ENCODE data around the gene LIFR.
"Not testable (repeated sequence)": the region's sequence is repeated elsewhere in the genome, so short reads cannot be mapped to it uniquely, and the experiment has no call there.

The LIFR gene

DNA sequence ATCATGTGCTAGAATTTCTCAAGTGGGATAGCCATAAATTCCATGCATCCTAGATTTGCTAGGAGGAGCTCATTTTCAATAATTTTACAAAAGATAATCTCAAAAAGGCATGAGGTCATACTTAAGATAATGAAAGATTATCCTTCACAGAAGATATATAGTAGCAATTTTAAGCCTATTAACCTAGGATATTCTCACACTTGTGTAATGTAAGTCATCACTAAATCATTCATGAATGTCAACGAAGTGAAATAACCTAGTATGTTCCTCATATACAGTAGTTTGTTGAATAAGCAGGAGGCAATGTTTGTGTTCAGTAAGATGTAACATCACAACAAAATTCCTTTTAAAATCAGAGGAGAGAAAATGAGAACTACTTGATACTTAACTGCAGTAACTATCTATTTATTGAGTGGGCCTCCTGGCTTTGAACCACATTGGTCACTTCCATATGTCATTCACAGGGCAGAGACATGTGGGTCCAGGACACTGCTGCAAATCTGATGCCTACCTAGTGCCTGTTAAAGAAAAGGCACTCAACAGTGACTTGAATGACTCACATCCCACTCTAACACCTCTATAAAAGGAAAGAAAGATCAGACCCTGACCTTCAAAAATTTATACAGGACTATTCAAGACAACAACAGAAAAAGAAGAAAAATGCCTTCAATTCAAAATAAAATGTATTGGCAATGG is 8.2 kb downstream of the LIFR start:
- no peak for DNase-seq

DNA sequence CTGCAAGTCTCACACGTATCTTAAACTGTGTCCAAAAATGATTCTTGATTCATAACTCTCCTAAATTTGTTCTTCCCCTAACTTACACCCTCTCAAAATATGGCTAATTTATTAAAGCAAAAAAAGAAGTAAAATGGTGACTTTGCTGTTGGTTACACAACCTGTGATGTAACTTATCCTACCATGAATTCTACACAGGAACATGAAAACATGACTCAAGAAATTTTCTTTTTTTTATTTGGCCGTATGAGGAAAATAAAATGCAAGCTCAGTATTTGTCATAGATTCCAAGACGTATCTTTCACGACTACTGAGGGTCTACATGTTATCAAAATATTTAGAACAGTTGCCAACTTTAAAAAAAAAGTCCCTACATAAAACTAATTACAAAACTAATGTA is 9.2 kb downstream of the LIFR start:
- DNase-seq: no peak

- no peak for DNase-seq
Measured at GRCh38 chr5:38546691-38547146, 9.7 kb downstream of the LIFR start.

GRCh38 chr5:38543886-38544285 is 12.6 kb downstream of the LIFR start:
- DNase-seq: no peak

DNA sequence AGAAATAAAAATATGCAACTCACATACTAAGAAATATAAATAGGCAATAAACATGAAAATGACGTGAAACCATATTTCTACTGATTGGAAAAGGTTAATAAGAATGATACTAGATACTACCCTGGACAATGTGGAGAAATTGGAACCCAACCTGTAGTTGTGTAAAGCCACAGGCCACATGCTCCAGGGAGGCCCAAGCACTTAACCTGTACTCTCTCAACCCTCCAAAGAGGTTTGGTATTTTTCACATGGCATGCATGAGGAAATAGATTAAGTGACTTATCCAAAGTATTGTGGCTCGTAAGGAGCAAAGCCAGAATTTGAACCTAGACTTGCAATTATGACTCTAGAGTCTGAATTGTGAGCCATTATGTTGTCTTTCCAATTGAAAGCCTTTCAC is 13.4 kb downstream of the LIFR start:
- DNase-seq: no peak

DNA sequence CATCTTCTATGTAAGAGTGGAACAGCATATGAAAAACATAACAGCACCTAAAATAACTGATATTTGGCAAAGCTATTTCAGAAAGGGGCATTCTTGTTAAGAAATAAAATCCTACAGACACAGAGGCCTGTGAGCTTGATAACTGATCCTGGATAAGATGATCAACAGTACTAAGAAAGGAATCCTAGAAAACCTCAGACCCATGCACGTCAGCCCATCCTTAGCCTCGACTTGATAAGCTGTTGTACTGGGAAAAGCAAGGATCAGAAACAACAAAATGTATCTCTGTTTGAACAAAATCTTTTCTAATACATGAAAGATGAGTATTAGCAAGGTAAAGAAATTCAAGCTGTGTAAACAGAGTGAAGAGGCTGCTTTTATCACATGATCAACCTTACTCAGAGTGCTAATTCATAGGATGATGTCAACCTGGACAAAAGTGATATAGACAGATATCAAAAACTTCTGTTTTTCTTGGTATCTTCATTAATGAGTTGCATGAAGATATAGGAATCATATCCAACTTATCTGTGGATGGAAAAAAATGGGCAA is 15.2 kb downstream of the LIFR start:
- DNase-seq: no peak

DNA sequence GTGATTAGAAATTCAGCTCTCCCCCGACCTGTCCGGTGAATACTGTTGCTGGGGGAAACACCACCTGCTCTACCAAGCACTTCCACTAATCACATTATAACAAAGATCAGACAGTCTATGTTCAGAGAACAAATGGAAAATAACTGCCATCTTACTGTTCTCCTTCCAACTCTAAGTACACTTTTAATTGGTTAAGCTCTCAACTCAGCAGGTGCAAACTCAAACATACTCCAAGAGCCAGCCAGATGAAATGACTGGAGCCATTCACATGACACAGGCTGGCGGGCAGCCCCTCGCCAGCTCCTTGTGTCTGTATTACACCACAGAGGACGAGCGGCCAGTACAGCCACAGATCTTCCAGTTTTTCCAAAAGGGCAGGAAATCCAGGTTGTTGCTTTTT is 16.1 kb downstream of the LIFR start:
- no peak for DNase-seq

DNA sequence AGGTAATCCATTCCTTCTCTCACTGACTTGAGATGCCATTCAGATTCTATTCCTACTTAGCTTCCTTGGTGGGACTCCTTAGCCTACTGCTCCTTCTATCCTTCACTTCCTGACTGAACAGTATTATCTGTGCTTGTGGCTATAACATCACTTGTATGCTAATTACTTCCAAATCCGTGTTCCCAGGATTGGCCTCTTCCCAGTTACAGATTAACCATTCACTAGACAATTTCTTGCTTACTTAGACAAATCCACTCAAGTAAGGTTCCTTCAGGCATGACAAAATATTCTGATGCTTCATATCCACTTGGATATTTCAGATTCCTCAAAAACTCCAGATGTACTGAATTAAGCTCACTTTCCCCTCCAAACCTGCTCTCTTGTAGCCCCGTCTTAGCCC is 18.3 kb downstream of the LIFR start:
- DNase-seq: no peak

DNA sequence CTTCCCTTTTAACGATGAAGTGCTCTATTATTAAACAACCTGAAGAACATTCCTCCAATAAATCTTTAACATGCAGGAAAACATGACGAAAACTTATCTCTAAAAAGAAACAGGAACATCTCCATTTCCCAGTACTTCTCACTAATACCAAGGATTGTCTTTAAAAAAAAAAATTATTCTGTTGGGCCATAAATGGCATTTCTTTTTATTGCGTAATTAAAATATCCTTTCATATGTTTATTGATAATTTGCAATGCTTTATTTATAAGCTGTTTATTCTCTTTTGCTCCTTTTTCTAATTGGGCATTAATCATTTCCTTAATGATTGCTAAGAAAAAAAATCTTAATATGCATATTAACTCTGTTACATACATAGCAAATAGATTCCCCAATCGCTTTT is 18.9 kb downstream of the LIFR start:
- DNase-seq: no peak

DNA sequence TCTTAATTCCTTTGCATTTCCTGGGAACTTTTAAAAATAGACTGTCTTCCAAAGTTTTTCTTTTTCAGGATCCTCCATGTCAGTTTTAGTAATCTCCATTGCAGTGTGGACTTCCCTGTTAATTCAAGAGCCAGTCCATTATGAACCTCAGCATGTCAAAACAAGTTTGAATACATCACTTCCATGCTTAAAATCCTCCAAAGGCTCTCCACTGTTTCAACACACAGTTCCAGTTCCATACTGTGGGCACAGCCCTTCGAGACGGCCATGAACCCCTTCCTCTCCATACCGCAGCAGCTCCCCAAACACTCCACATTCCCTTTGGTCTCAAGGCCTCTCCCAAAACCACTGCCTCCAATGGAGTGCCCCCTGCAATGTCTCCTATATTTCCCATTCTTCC is 19.5 kb downstream of the LIFR start:
- no peak for DNase-seq

DNA sequence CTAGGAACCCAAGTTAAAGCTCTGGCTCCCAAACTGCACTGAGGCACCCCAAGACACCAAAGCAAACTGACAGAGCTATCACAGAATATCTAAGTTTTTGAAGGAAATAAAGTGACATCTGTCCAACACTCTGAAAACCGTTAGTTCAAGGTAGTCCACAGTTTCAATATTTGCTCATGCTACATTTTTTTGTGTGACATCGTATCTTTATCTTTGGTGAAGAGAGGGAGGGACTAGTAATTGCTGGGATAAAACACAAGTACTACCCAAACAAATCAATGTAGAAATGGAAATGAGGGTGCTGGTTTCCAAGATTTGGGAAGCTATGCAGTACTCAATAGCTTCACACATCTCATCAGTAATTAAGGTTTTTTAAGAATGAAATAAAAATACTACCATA is 20.6 kb downstream of the LIFR start:
- DNase-seq: no peak

DNA sequence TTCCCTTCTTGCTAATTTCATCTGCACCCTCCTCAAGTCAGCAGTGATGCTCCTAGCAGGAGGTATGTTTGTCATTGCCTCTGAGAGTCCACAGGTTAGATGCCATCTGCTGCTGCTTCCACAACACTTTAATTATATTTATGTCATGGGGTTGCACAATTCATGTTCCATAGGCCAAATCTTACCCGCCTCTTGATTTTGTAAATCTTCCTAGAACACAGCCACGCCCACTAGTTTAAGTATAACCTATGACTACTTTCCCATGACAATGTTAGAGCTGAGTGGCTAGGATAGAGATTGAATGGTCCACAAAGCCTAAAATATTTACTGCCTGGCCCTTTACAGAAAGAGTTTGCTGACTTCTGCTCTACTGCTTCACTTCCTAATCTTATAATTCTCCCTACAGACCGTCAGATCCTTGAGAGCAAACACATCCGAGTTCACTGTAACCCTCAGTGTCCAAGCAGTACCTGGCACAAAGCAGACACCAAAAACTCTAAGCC is 21.1 kb downstream of the LIFR start:
- no peak for DNase-seq

GRCh38 chr5:38534156-38534453 is 22.3 kb downstream of the LIFR start:
- DNase-seq: no peak

DNA sequence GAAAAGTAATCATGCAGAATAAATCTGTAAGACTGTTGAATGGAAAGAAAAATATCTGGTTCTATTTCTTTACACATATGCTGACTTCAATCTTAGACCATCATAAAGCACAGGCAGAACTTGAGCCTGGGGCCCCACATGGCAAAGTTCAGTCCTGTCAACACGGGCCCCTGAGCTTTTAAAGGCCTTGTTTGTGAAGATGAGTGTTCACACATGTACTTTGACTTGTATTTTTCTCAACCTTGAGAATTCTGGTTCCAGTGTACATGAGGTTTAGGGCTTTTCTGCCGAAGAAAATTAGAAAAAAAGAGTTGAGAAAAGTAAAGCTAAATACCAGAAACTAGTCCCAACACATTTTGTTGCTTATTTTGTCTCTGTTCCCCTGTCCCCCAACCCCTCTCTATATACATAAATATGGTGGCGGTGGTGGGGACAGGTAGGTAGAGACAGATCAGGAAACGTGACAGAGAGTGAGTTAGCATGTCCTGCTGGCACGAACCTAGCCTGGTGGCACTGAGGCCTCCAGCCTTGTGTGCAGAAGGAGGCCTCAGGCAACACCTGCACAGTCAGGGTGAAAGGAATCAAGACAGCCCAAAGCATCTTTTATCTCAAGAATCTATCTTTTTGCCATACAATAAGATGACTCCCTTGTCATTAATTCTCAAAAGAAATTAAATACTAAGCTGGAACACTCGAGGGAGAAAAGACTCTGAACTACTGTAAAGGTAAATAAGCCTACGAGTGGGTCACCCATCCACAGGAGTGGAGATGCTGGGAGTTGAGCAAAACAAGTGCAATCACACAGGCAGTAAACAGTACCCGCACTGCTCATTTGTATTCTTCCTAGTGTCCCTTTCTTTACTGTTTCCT is 22.9 kb downstream of the LIFR start:
- DNase-seq: no peak

DNA sequence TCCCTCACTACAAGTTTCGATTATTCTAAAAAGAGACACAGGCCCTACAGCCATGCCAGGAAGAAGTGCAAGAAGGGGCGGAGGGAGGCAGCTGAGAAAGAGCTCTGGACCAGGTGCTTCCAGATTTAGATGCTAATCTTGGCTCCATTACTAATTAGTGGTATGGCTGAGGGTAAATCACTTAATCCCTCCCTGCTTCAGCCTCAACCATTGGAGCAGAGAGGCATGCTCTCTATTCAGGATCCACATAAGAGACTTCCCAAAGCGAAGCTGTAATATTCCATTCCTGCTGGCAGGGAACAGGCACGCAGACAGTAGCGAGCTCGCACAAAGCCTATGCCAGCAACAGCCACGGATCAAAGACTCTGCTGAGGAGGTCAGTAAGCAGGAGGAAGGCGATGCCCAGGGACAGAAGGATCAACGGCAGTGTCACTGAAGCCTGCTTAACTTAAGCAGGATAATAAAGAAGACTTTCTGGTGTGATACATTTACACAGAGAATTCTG is 24.2 kb downstream of the LIFR start:
- no peak for DNase-seq

- DNase-seq: no peak
Measured at GRCh38 chr5:38531518-38531917, 24.9 kb downstream of the LIFR start.

GRCh38 chr5:38529955-38530646 is 26.3 kb downstream of the LIFR start:
- no peak for DNase-seq

GRCh38 chr5:38528162-38528703 is 28.2 kb downstream of the LIFR start:
- DNase-seq: no peak

GRCh38 chr5:38527475-38527874 is 29.0 kb downstream of the LIFR start:
- no peak for DNase-seq

DNA sequence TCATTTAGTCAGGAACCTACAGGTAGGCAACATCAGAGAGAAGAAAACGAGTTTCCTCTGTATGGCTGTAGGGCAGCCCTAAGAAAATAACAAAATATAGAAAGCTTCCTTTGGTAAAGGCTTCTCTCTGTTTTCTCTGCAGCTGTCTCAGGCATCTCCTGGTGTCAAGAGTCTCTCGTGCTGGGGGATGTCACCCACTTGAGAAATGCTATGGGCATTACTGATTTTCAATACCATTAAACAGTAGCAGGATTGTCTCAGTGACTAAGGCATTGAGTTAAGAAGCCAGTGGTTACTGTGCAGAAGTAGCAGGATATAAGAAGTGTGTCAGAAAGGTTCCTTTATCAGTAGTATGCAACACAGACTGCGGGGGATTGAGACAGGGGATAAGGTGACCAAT is 32.4 kb downstream of the LIFR start:
- DNase-seq: no peak

- DNase-seq: no peak
Measured at GRCh38 chr5:38519476-38519875, 37.0 kb downstream of the LIFR start.

GRCh38 chr5:38518341-38518740 is 38.1 kb downstream of the LIFR start:
- no peak for DNase-seq

GRCh38 chr5:38516649-38517048 is 39.8 kb downstream of the LIFR start:
- DNase-seq: not testable (repeated sequence)
